ENCODE data around the gene EXOC4.

EXOC4 gene

DNA sequence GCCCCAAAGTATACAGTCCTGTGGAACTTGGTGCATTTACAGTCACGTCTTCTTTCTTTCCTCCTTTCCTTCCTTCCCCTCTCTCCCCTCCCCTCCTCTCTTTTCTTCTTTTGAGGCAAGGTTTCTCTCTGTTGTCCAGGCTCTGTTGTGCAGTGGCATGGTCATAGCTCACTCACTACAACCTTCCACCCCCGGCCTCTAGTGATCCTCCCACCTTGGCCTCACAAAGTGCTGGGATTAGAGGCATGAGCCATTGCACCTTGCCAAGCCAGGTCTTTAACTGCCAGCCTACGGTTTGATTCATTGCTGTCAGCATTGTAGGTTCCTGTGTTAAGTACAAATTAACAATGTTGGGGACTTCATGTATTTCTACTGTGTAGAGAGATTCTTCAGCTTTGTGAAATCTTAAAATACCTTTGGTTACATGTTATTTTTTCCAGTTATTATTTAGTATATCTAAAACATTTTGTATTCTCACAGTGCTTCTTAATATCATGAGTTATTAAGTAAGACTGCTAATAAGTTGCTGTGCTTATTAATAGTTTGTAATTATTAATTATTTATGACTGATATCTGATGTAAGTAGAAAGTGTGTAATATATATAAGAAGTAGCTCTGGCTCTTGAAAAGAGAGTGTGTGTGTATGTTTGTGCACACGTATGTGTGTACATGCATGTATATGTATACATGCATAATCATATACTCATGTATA, 320.8 kb downstream of the EXOC4 start:
- no peak for DNase-seq (ENCODE audit: low read depth)

DNA sequence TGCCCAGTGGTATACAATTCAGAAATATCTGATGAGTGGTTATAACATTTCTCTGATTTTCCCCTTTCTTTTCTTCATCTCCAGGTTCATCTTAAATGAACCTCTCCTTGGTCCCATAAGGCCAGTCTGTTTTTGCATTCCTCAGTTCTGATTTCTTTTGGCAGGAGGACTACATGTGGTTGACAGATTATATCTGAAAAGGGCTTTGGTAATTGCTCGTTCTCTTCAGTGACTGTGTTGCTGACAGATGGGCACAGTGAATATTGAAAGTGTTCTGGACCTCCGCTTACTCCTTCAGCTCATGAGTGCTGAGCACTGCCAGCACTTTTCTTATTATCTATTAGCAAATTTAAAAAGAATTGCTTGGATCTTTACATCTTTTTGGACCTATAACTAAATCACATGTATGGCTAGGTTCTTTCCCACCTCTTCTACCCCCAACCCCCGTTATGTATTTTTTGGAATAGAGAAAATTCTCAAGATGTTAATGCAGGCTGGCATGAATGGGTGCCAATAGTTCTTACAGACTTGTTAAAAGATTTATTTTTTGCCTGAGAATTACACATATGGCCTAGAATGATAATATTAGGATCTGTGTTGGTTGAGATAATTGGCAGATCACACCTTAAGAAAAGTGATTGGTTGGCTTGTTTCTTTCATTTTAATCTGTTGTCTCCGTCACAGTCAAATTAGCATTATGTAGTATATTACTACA, 323.0 kb downstream of the EXOC4 start:
- no peak for DNase-seq (ENCODE audit: low read depth)

DNA sequence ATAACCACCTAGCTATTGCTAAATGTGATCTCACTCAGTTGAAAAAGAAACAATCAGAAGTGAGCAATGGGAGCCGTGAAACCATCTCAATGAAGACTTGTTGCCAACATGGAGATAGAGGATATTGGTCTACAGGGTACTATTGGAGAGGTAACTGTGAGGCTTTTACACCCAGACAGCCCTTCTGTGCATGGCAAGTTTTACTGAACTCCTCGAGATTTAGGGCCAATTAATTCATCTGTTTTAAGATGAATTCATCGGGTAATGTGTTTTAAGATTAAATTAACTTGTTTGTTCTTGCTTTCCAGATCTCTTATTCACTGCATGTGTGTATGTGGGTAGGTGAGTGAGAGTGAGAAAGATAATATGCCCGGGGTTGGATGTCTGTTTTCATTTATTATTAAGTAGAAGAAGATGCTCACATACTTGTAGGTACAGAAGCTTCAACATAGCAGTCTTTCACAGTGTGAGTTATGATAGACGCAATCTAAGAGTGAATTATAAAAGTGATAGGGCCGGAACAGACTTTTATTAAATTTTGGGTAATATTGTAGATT, 323.8 kb downstream of the EXOC4 start:
- DNase-seq (ENCODE audit: low read depth): no peak

DNA sequence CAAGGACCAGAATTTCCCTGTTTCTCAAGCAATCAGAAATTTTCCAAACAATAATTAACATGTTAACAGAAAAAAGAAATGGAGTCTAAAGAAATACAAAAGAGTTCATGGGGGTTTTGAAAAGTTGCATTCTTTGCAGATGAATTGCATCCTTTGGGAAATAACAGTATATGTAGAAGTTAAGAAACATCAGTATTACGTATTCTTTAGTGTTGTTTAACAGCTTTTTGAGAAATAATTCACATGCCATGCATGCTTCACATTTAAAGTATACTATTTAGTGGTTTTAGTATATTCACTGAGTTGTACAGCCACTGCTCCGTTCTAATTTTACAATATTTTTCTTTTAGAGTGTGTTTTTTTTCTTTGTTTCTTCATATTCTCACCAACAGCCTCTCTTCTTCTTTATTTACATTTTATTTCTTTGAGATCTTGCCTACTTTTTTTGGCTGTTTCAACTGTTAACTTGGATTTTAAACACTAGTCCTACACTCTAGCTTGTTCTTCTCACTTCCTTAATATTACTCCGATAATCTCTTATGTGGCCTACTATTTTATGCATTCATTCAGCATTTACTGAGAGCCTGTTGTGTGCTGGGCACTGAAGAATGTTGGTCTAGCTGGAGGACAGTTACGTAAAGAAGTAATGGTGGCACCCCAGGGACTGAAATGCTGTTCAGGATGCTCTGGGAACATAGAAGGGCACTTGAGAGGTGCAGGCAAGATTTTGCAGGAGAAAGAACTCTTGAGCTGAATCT, 330.1 kb downstream of the EXOC4 start:
- DNase-seq (ENCODE audit: low read depth): no peak

DNA sequence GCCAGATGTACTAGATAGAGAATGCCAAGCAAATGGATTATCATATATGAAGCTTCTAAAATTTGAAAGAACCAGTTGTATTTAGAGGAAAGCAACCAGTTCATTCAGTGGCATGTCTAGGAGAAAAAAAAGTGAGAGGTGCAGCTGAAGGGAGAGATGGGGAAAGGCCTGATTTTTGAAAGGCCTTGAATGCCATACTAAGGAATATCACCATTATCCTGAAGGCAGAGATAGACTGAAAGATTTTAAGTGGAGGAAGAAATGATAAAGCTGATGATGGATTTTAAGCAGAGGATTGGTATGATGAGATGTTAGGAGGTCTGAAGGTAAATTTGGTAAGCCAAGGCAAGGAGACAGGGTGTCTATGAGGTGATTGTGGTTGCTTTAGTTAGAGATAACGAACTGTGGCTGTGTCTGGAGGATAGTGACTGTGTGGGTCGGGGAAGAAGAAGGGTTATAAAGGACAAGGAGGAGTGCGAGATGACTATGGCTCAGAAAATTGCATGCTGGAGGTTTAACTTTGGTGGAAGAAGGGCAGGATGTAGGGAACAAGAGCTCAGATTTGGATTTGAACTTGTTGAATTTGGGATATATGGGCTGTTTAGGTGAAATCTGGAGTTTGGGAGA, 330.8 kb downstream of the EXOC4 start:
- no peak for DNase-seq (ENCODE audit: low read depth)

DNA sequence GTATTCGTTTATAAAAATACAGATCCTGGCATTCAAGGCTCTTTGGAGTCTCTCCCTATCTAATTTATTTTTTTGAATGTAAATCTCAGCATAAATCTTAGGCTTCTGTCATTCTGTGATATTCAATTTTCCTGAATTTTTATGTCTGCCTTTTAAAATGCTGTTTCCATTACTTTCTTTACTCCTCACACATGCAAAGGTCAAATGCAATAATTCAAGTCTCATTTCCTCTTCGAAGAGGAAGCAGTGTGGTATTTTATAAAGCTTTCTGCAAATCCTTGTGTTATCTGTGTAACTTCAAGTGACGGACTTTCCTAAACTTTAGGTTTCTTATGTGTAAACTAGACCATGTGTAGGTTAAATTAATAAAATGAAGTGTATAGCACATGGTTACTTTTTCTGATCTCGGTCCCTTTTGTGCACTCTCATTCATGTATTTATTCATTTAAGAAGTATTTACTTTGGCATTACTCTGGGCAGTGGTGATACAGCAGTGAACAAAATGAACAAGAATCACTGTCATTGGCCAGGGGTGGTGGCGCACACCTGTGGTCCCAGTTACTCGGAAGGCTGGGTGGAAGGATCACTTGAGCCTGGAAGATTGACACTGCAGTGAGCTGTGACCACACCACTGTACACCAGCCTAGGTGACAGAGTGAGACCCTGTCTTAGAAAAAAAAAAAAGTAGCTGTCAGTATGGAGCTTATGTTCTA, 332.2 kb downstream of the EXOC4 start:
- DNase-seq (ENCODE audit: low read depth): no peak

DNA sequence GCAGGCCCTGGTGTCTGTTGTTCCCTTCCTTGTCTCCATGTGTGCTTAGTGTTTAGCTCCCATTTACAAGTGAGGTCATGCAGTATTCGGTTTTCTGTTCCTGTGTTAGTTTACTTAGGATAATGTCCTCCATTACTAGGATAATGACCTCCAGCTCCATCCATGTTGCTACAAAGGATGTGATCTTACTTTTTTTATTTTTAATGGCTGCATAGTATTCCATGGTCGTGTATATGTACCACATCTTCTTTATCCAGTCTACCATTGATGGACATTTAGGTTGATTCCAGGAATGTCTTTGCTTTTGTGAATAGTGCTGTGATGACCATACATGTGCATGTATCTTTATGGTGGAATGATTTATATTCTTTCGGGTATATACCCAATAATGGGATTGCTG, 333.4 kb downstream of the EXOC4 start:
- DNase-seq (ENCODE audit: low read depth): no peak

DNA sequence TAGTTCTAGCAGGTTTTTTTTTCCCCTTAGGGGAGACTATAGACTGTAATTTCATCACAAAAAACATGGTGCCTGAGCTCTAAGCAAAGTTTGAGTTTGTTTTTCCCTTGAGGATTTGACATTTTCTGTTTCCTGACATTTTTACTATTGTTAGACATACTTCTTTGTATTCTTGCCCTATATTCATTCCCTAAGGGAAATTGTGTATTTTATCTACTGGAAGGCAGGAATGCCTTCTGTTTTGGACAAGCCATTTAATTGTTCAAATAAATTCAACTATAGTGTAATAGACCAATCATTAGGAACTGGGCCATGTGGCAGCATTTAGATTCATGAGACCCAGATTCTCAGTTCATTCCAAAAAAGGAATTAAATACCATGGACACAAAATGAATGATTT, 335.0 kb downstream of the EXOC4 start:
- no peak for DNase-seq (ENCODE audit: low read depth)

DNA sequence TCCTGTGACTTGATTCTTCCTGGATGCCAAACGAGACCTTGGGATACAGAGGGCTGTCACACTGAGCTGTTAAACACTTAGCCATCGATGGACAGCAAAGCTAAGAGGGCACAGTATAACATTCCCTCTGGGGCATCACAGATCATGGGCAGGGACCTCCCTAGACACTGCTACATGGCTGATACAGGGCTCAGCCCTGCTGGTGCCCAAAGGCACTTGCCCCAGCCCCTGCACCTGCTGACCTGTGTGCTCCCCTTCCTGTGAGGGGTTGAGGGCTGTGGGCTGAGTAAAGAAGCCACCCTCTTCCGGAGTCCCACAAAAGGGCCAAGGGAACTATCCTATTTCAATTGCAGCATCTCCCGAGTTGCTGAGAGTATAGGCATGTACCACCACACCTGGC, 337.9 kb downstream of the EXOC4 start:
- DNase-seq (ENCODE audit: low read depth): no peak

DNA sequence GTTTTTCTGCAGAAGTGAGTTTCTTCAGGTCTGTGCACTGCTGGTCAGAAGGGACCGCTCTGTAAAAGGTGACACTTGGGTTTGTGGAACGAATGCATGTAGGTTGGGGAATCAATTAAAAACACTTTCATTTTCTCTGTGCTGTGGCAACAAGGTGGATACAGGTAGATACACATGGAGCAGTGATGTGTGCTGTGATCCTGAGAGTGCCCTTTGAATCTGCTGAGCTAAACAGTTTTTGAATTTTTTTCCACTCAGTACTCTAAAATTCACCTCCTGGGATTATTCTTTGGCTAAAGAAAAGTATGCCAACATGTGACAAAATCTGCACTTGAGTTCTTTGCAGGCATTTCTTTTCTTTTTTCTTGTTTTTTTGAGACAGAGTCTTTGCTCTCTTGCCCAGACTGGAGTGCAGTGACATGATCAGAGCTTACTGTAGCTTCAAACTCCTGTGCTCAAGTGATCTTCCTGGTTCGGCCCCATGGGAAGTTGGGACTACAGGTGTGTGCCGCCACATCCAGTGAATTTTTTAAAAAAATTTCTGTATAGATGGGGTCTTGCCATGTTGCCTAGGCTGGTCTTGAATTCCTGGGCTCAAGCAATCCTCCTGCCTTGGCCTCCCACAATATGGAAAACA, 338.9 kb downstream of the EXOC4 start:
- DNase-seq (ENCODE audit: low read depth): no peak

DNA sequence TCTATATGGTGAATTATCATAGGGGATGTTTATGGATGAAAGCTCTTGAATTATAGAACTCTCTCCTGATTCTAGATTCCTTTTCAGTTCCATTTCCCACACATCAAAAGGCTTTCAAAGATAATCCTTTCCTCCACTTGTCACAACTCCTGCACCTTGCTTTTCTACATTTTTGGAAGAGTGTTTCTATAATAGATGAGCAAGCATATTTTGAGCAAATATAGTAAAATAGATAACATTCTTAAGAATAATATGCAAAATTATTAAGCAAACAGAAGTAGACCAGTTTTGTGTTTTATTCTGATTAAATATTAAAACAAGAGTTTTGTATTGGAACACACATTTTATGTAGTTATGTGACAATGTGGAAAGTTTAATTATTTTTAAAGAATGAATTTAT, 340.7 kb downstream of the EXOC4 start:
- no peak for DNase-seq (ENCODE audit: low read depth)

DNA sequence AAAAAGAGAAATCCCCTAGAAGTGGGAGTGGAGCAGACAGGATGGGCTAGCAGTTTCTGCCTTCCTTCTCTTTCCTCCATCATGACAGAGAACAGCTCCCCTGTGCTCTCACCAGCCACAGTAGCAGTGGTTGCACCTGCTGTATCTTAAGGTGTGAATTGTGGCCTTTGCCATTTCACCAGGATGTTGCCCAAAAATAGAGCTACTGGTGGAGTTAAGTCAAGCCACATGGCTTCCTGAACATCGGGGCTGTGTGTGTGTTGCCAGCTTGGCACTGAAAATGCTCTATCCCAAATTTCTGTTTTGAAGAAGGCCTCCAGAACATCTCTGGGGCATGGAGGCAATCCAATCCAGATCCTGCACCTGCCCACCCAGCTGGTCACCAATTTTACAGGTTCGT, 348.7 kb downstream of the EXOC4 start:
- no peak for DNase-seq (ENCODE audit: low read depth)

DNA sequence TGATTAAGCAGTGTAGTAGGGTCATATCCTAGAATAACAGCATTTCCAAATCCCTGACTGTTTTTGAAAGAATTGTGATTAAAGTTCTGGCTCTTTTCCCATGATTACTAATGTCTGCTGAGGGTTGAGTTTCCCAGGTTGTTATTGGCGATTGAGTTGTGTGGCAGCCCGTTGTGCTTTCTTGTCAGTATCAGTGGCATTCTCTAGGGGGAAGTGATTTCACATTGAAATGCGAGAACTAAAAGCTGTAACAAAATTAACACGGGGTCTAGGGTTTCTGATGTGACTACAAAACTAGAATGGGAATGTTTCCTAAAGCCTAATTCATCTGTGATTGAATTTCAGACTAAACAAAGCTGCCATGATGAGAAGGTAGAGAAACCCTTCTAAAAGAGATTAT, 349.4 kb downstream of the EXOC4 start:
- DNase-seq (ENCODE audit: low read depth): no peak

DNA sequence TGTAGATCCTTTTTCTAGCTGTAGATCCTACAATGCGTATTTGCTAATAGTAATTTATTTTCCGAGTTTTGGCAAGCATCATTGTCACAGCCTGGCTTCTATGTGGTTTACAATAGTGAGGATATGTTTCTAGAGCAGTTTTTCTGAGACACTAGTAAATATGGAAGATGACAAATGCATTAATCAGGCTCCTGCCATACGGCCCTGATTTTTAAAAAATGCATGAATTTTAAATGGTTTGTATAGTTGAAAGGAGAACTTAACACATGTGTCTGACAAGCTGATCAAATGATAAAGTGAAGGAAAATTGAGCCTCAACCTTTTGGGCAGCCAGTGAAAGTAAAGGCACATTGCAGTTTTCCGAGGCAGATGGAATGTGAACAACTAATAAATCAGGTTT, 354.1 kb downstream of the EXOC4 start:
- DNase-seq (ENCODE audit: low read depth): no peak

DNA sequence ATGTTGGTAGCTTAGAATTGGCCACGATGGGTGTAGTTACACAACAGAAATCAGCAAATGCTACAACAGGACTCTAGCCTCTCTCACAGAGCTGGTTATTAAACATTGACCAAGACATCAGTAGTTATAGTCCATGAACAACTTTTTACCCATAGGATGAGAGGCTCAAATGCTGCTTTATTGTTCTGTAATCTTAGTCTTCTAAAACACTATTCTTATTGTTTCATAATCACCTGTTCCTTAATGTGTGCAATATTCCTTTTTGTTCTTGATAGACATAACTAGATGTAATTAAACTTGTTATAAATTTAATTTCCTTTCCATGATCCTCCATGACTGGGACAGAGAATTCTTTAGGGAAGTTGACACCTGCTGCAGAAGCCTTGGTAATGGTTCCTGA, 356.9 kb downstream of the EXOC4 start:
- DNase-seq (ENCODE audit: low read depth): no peak

DNA sequence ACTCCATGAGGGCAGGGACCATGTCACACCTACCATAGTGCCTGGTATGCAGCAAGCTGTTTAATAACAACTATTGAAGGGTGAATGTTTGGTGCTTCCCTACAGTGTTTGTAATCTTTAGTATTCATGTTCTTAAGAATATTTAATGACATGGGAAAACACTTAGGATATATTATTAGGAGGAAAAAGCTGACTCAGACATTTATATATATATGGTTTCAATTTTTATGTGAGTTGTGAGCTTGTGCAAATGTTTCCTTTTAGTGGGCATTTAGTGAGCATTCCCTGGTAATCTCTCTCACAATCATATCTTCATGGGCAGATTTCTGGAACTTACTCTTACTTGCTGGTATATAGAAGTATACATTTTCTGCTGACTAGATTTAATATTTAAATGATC, 359.1 kb downstream of the EXOC4 start:
- DNase-seq (ENCODE audit: low read depth): no peak

DNA sequence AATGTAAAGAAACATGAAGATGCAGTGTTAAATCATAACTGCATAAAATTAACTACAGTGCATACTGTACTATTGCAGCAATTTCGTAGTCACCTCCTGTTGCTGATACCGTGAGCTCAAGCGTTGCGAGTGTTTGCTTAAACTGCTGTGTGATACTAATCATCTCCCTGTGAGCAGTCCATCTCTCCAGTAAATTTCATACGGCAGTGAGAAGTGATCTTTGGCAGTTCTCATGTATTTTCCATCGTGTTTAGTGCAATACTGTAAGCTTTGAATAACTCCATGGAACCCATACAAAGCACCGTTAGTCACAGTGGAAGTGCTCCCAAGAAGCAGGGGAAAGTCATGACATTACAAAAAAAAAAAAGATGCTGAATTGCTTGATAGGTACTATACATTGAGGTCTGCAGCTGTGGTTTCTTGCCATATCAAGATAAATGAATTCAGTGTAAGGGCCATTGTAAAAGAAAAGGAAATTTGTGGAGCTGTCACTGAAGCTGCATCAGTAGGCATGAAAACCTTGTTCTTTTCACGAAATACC, 360.4 kb downstream of the EXOC4 start:
- DNase-seq (ENCODE audit: low read depth): no peak

DNA sequence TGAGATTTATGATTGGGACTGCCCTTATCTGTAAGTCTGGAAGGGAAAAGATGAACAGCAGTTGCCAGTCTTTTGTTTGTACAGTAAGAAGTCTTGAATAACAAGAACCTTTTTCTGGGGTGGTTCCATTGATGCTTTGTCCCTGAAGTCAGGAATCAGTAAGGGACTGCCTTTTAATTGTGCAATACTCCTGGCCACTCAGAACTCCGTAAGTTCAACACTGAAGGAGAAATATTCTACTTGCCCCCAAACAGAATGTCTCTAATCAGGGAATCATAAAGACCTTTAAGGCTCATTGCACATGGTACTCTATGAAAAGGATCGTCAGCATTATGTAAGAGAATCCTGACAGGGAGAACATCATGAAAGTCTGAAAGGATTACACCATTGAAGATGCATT, 361.4 kb downstream of the EXOC4 start:
- DNase-seq (ENCODE audit: low read depth): no peak

DNA sequence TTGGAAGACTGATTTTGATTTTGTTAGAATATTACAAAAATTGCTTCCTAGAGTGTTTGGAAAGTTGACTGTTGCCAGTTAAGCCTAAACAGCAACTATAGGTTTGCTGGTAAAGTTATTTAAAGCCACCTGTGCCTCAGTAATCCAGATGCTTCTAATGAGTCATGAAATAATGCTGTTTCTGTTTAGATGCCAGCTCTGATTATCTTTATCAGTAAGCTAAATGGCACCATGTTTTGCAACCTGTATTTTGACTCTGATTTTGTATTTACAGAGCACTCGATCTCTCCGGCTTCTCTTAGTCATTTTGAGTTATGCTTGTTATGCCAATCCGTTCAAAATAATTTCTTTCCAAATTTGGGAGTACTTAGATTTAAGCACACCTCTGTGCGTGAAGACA, 366.1 kb downstream of the EXOC4 start:
- DNase-seq (ENCODE audit: low read depth): no peak

DNA sequence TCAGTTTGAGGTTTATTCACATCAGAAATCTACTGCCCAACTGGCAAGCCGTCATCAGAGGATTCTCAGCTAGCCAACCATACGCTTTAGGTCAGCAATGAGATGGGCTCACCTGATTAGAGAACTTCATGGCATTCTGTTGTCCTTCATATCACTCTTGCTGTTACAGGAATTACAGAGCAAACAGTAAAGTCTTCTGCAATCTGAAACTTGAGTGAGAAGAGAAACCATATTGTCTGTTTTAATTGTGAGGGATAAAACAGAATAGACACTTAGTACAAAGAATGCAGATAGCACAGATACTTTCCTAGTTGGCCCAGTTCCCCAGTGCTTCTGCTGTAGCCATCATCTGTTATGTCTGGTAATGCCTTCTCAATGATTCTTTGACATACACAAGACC, 366.6 kb downstream of the EXOC4 start:
- no peak for DNase-seq (ENCODE audit: low read depth)

DNA sequence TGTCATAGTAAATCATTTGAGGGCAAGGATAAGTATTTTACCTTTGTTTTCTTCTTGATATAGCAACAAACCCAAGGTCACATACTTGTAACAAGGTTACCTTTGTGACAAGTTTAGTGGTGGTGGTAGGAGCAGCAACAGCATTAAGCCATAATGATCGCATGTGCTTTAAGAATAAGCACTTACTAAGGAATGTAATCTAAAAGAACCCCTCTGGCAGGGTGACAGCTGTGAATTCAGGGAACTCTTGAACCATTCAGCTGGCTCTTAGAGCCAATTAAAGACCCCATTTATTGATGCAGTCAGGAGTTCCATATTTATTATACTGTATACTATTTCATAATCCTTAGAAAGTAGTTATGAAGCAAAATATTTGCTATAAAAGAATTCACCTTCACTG, 370.8 kb downstream of the EXOC4 start:
- no peak for DNase-seq (ENCODE audit: low read depth)
